Endothelial cell of umbilical vein (primary cell): ENCODE measurements around the gene SCGB1A1. TPM values are rescaled to one million over a fixed set of nuclear protein-coding genes. Genes with fewer than 3 reads are reported as not detected.

Source experiments
- BruUV-seq: library from RNA; stranded (reverse); fragments of 400-500 nt; replicated peaks from 2 replicates; lab custom pipeline; 2021; lab: Mats Ljungman, UMichigan
- CTCF ChIA-PET: fragments of 300-600, 350-600 bp; sonication (Branson Sonifier 250); formaldehyde crosslinking; loops from one replicate; lab custom pipeline; 2021; ENCODE audit warnings: antibody characterized with exemption, inconsistent platforms; lab: Charles Lee
- POLR2A ChIA-PET: fragments of 300-600, 350-600 bp; sonication (Branson Sonifier 250); formaldehyde crosslinking; loops from one replicate; lab custom pipeline; 2021; ENCODE audit warnings: antibody characterized with exemption, inconsistent platforms; lab: Charles Lee
- DNase-seq: peaks from one replicate; pipeline ENCODE4 v3.0.0-alpha.2; 2011; ENCODE audit warnings: low read depth, low spot score
- FAIRE-seq: peaks from 2 replicates; lab custom pipeline; 2011; peaks lifted over from hg19 to GRCh38; lab: Jason Lieb, UNC
- H2AFZ ChIP-seq: 2 replicates; pipeline ENCODE4 v1.6.0; 2012; ENCODE audit warnings: low read depth, low read length, control low read depth, inconsistent platforms
- H3K27ac ChIP-seq: 2 replicates; pipeline ENCODE4 v1.5.1; 2011; ENCODE audit warnings: low read depth, mild to moderate bottlenecking, control low read depth, low read length, moderate library complexity; ENCODE audit not compliant: insufficient read depth
- H3K27me3 ChIP-seq, 2 experiments: 2 replicates each; pipeline versions ENCODE4 v1.6.0 to v1.6.1; 2011; ENCODE audit warnings: low read length in 2 of 2, mixed read lengths in 1 of 2; ENCODE audit not compliant: control insufficient read depth in 2 of 2, insufficient read depth in 2 of 2
- H3K36me3 ChIP-seq, 2 experiments: 2 replicates in 1 of 2; 3 replicates in 1 of 2; pipeline ENCODE4 v1.5.1; 2011; ENCODE audit warnings: low read length in 2 of 2, mild to moderate bottlenecking in 1 of 2, moderate library complexity in 1 of 2; ENCODE audit not compliant: control insufficient read depth in 2 of 2, insufficient read depth in 2 of 2; ENCODE audit errors: extremely low read depth in 1 of 2
- H3K4me1 ChIP-seq: 3 replicates; pipeline ENCODE4 v1.5.1; 2011; ENCODE audit warnings: mild to moderate bottlenecking, low read length; ENCODE audit not compliant: control insufficient read depth, insufficient read depth; ENCODE audit errors: extremely low read depth
- H3K4me2 ChIP-seq: 2 replicates; pipeline ENCODE4 v1.6.1; 2011; ENCODE audit warnings: low read length, control low read depth, mixed read lengths; ENCODE audit not compliant: insufficient read depth
- H3K4me3 ChIP-seq, 3 experiments: fragments of 200-600 bp in 1 of 3; sonication (generic), shearing (Covaris generic) in 1 of 3; replicated peaks in 1 of 3; 2 replicates each; pipeline ENCODE4 v1.5.1; 2011 to 2016; ENCODE audit warnings: control low read depth in 3 of 3, low read length in 3 of 3, mild to moderate bottlenecking in 2 of 3, inconsistent platforms in 1 of 3, low read depth in 1 of 3, moderate library complexity in 1 of 3; ENCODE audit not compliant: insufficient read depth in 1 of 3
- H3K79me2 ChIP-seq: 2 replicates; pipeline ENCODE4 v1.6.0; 2012; ENCODE audit warnings: low read length, inconsistent platforms; ENCODE audit not compliant: control insufficient read depth, insufficient read depth
- H3K9ac ChIP-seq: replicated peaks from 2 replicates; pipeline ENCODE3; 2011; ENCODE audit warnings: low read length, control low read depth; ENCODE audit not compliant: insufficient read depth; ENCODE audit errors: extremely low read depth
- H3K9me1 ChIP-seq: replicated peaks from 3 replicates; pipeline ENCODE4 v1.6.0; 2011; ENCODE audit warnings: mild to moderate bottlenecking, low read length; ENCODE audit not compliant: control insufficient read depth, insufficient read depth; ENCODE audit errors: extremely low read depth
- H3K9me3 ChIP-seq: replicated peaks from 2 replicates; pipeline ENCODE4 v1.5.1; 2012; ENCODE audit warnings: low read length, inconsistent platforms; ENCODE audit not compliant: control insufficient read depth, insufficient read depth
- H4K20me1 ChIP-seq: replicated peaks from 2 replicates; pipeline ENCODE3; 2011; ENCODE audit warnings: mild to moderate bottlenecking, low read length; ENCODE audit not compliant: control insufficient read depth, insufficient read depth; ENCODE audit errors: extremely low read depth
- CTCF ChIP-seq, 2 donors: IDR thresholded peaks; 1 replicate in 1 of 2; 2 replicates in 1 of 2; pipeline ENCODE4 v1.5.1; 2011; ENCODE audit warnings: low read length in 2 of 2, mild to moderate bottlenecking in 2 of 2, moderate library complexity in 2 of 2, control low read depth in 1 of 2, inconsistent platforms in 1 of 2, low read depth in 1 of 2; ENCODE audit not compliant: insufficient read depth in 1 of 2; ENCODE audit errors: extremely low read depth in 1 of 2
- EZH2 ChIP-seq: IDR thresholded peaks from 2 replicates; pipeline ENCODE4 v1.6.1; 2012; ENCODE audit warnings: borderline replicate concordance, low read depth, mild to moderate bottlenecking, moderate library complexity, low read length, inconsistent platforms; ENCODE audit not compliant: severe bottlenecking
- FOS ChIP-seq: IDR thresholded peaks from 2 replicates; pipeline ENCODE4 v1.6.1; 2011; ENCODE audit warnings: mild to moderate bottlenecking, low read length, moderate library complexity, borderline replicate concordance; ENCODE audit not compliant: insufficient read depth
- GATA2 ChIP-seq: IDR thresholded peaks from 2 replicates; pipeline ENCODE4 v1.7.0; 2011; ENCODE audit warnings: low read depth, mild to moderate bottlenecking, moderate library complexity, mixed read lengths, low read length; ENCODE audit not compliant: insufficient read length, insufficient read depth
- JUN ChIP-seq: IDR thresholded peaks from 2 replicates; pipeline ENCODE4 v1.6.1; 2011; ENCODE audit warnings: borderline replicate concordance, low read depth; ENCODE audit not compliant: insufficient read length, insufficient read depth
- MAX ChIP-seq: IDR thresholded peaks from 2 replicates; pipeline ENCODE4 v1.6.1; 2011; ENCODE audit not compliant: insufficient read depth, insufficient read length
- MYC ChIP-seq: IDR thresholded peaks from one replicate; pipeline ENCODE4 v1.6.1; 2011; ENCODE audit warnings: mild to moderate bottlenecking, low read depth, low read length
- POLR2A ChIP-seq: IDR thresholded peaks from 2 replicates; pipeline ENCODE4 v1.6.1; 2012; ENCODE audit warnings: low read depth, mild to moderate bottlenecking, control low read depth, low read length
- POLR2AphosphoS5 ChIP-seq: IDR thresholded peaks from 2 replicates; pipeline ENCODE4 v1.6.1; 2012; ENCODE audit warnings: low read depth, mild to moderate bottlenecking, control low read depth, low read length, moderate library complexity; ENCODE audit not compliant: insufficient read depth
- dilution Hi-C: fragments of 300-500 bp; cut with MboI; formaldehyde crosslinking; loops from one replicate; pipeline ENCODE4 v1.15.0; 2019; ENCODE audit warnings: low sequenced_read_pairs; ENCODE audit not compliant: extremely low pct_ligation_motif_present
- intact Hi-C: fragments of 100-400 bp; cut with micrococcal nuclease; formaldehyde crosslinking; loops from one replicate; pipeline ENCODE4 v1.10.0; 2022
- polyA plus RNA-seq, 4 experiments: library from polyadenylated mRNA; depleted of rRNA in 3 of 4; stranded (reverse) in 3 of 4; unstranded in 1 of 4; fragments of >200 nt; gene quantifications; 2 replicates each; pipeline versions ENCODE4 v1.2.1 to v1.2.3, GENCODE V29; 2011 to 2012; ENCODE audit warnings: missing spikeins in 1 of 4
- total RNA-seq: library from RNA; stranded (reverse); gene quantifications from 2 replicates; pipeline ENCODE4 v1.2.3, GENCODE V29; 2021

SCGB1A1 gene
- total and polyA plus RNA-seq, 2 donors (not counting 3 experiments of a cell fraction or from before 2014, with no cell fraction given), result not detected

GRCh38 chr11:62411524-62411923 lies 7.3 kb upstream of the SCGB1A1 start:
- no peak for DNase-seq
- no peak overlapping the region for H2AFZ ChIP-seq
- no peak overlapping the region for H3K4me2 ChIP-seq
- no peaks in the 10 kb centered on the region for H3K36me3 ChIP-seq
- H3K4me1 ChIP-seq, result no peaks in the 10 kb centered on the region
- no peak overlapping the region for H3K9ac ChIP-seq
- no peaks in the 10 kb centered on the region for H3K9me1 ChIP-seq
- H3K4me3 ChIP-seq, result no peak overlapping the region
- ChIA-PET CTCF (interaction anchor here (0.8 to 3.9 kb wide), 4 partner anchors 13 to 149 kb away, joined by 4 to 26 read pairs (median 8); no protein-coding TSS in a partner anchor), POLR2A (interaction anchor here (0.5 to 0.7 kb wide), 2 partner anchors 13 to 51 kb away, joined by 3 to 4 read pairs; no protein-coding TSS in a partner anchor)
- no peaks in the 10 kb centered on the region for H4K20me1 ChIP-seq
- H3K27me3 ChIP-seq, result no peaks in the 10 kb centered on the region
- TF ChIP-seq EZH2 (no peak), FOS (no peak), POLR2AphosphoS5 (no peak)
- dilution Hi-C loops, result no loop called here
- no peak overlapping the region for H3K27ac ChIP-seq
- H3K79me2 ChIP-seq, result no peaks in the 10 kb centered on the region
- H3K9me3 ChIP-seq, result no peaks in the 10 kb centered on the region
- no peak for FAIRE-seq
- intact Hi-C loops, result no loop called here
- no TSS peak for BruUV-seq

GRCh38 chr11:62413060-62413696 lies 5.7 kb upstream of the SCGB1A1 start:
- H3K79me2 ChIP-seq, result no peaks in the 10 kb centered on the region
- H3K9me1 ChIP-seq, result no peaks in the 10 kb centered on the region
- H3K9ac ChIP-seq, result no peak overlapping the region
- no peaks in the 10 kb centered on the region for H3K27me3 ChIP-seq
- DNase-seq (no peak), FAIRE-seq (no peak)
- intact Hi-C loops, result no loop called here
- H2AFZ ChIP-seq, result no peak overlapping the region
- no peaks in the 10 kb centered on the region for H4K20me1 ChIP-seq
- no peaks in the 10 kb centered on the region for H3K36me3 ChIP-seq
- ChIA-PET CTCF (interaction anchor here (1.9 to 2.3 kb wide), 3 partner anchors 12 to 130 kb away, joined by 11 to 13 read pairs (median 12); no protein-coding TSS in a partner anchor), POLR2A (no interaction called here)
- H3K4me1 ChIP-seq, result no peaks in the 10 kb centered on the region
- no peaks in the 10 kb centered on the region for H3K9me3 ChIP-seq
- no peak overlapping the region for H3K4me3 ChIP-seq
- TF ChIP-seq POLR2AphosphoS5, result no peak
- TF ChIP-seq POLR2A, result no peak
- TF ChIP-seq JUN, result no peak
- TF ChIP-seq CTCF (IDR thresholded peaks at IDR 0.05; ENCODE audit: extremely low read depth in 1 of 2, insufficient read depth in 1 of 2, low read depth in 1 of 2, low read length in 2 of 2), result no peak
- TF ChIP-seq MAX, result no peak
- no peak for TF ChIP-seq GATA2
- TF ChIP-seq EZH2, result no peak
- TF ChIP-seq MYC, result no peak
- no peak for TF ChIP-seq FOS
- H3K4me2 ChIP-seq, result no peak overlapping the region
- BruUV-seq, result no TSS peak
- dilution Hi-C loops, result no loop called here
- no peak overlapping the region for H3K27ac ChIP-seq
